K562 (cell line): ENCODE measurements around the gene TMPRSS9. TPM values are rescaled to one million over a fixed set of nuclear protein-coding genes. Genes with fewer than 3 reads are reported as not detected.
A peak's percentile ranks its signal among the peaks of the same experiment; 100 is the strongest.

Experiments used
- CBFA2T3 ChIP-seq: fragments of 450-650 bp; IDR thresholded peaks from 2 replicates; pipeline ENCODE4 v1.6.1; 2017
- HSF4 ChIP-seq: fragments of 250-450 bp; sonication (Bioruptor Pico); IDR thresholded peaks from 2 replicates; pipeline ENCODE4 v2.1.2; 2022; ENCODE audit warnings: mild to moderate bottlenecking, moderate library complexity, borderline replicate concordance
- KDM1A ChIP-seq, 2 experiments: fragments of 450-650 bp; IDR thresholded peaks; 2 replicates each; pipeline ENCODE4 v1.6.1; 2016; ENCODE audit warnings: mild to moderate bottlenecking in 2 of 2
- RAD21 ChIP-seq, 2 experiments: fragments of 250-450 bp in 1 of 2; fragments of 450-650 bp in 1 of 2; sonication (Bioruptor Pico) in 1 of 2; formaldehyde crosslinking in 1 of 2; IDR thresholded peaks in 1 of 2; conservative IDR thresholded peaks in 1 of 2; 2 replicates each; pipeline versions ENCODE4 v1.4.0 to v1.8.0; 2020 to 2022; ENCODE audit warnings: mild to moderate bottlenecking in 2 of 2, moderate library complexity in 1 of 2
- SMARCA5 ChIP-seq: fragments of 450-650 bp; IDR thresholded peaks from 2 replicates; pipeline ENCODE4 v1.6.1; 2016
- THRA ChIP-seq: fragments of 450-650 bp; IDR thresholded peaks from 2 replicates; pipeline ENCODE4 v1.6.1; 2017; ENCODE audit warnings: mild to moderate bottlenecking, moderate library complexity
- ZBTB2 ChIP-seq: fragments of 450-650 bp; IDR thresholded peaks from 2 replicates; pipeline ENCODE4 v1.6.1; 2016; ENCODE audit warnings: antibody characterized with exemption
- ZNF239 ChIP-seq: fragments of 250-450 bp; sonication (Bioruptor Pico); IDR thresholded peaks from 2 replicates; pipeline ENCODE4 v1.4.0; 2020; ENCODE audit warnings: mild to moderate bottlenecking
- ZNF57 ChIP-seq: fragments of 450-650 bp; formaldehyde crosslinking; IDR thresholded peaks from 2 replicates; pipeline ENCODE4 v1.4.0; 2020; ENCODE audit warnings: mild to moderate bottlenecking, moderate library complexity
- polyA plus RNA-seq, 8 experiments: library from polyadenylated mRNA; depleted of rRNA in 4 of 8; stranded (reverse) in 5 of 8; unstranded in 3 of 8; fragments of >200 nt; fragmentation: Nextera tagmentation in 2 of 8; fragmentation: Illumina TruSeq in 1 of 8; extraction: Ambion mirVana in 2 of 8; extraction: Trizol in 1 of 8; gene quantifications; 2 replicates each; pipeline versions ENCODE4 v1.2.1 to v1.2.3, GENCODE V29; 2011 to 2014; ENCODE audit warnings: inconsistent platforms in 1 of 8, missing spikeins in 1 of 8
- total RNA-seq, 7 experiments: library from RNA; depleted of rRNA in 6 of 7; stranded (reverse); fragments of >200 nt in 6 of 7; fragmentation: Illumina TruSeq in 2 of 7; extraction: Trizol in 2 of 7; gene quantifications; 2 replicates each; pipeline versions ENCODE4 v1.2.1 to v1.2.3, GENCODE V29; 2011 to 2021; ENCODE audit warnings: low replicate concordance in 1 of 7

Gene TMPRSS9
- total and polyA plus RNA-seq, 9 of the 15 experiments (the other 6 are each of a cell fraction or from before 2014, with no cell fraction given), result 0.01 to 0.03 TPM; not detected in 7

GRCh38 chr19:2391118-2391725 lies 31.2 kb downstream of the TMPRSS9 start (continued):
- TF ChIP-seq RAD21 (CRISPR knock-in tag; conservative IDR thresholded peaks at IDR 0.05 in 1 of 2, IDR thresholded peaks at IDR 0.05 in 1 of 2) (peak; percentile 78 to 85), ZNF57 (CRISPR knock-in tag) (no peak), KDM1A (IDR thresholded peaks at IDR 0.05) (peak in 1 of 2 experiments; percentile 93; a peak in 2 of 4 replicates), SMARCA5 (no peak), ZBTB2 (no peak), CBFA2T3 (no peak), ZNF239 (no peak), HSF4 (CRISPR knock-in tag) (no peak), THRA (no peak)
